Lower lobe of right lung (tissue), 2 donors: ENCODE measurements around the gene HECTD4. TPM values are rescaled to one million over a fixed set of nuclear protein-coding genes. Genes with fewer than 3 reads are reported as not detected.
A peak's percentile ranks its signal among the peaks of the same experiment; 100 is the strongest.

ENCODE experiments used
- ATAC-seq, 2 donors: fragments of 200-7000 bp; cut with Tn5 transposase; one replicate each; pipeline ENCODE4 v1.9.1; 2020 to 2022; ENCODE audit warnings: mild to moderate bottlenecking in 2 of 2, moderate library complexity in 2 of 2
- DNase-seq: peaks from one replicate; pipeline ENCODE4 v3.0.0-alpha.2; 2020
- H3K27ac ChIP-seq: fragments of 200-600 bp; one replicate; pipeline ENCODE4 v1.8.0; 2022
- H3K27me3 ChIP-seq: fragments of 200-600 bp; one replicate; pipeline ENCODE4 v1.8.0; 2022; ENCODE audit warnings: low read depth
- H3K36me3 ChIP-seq: fragments of 200-600 bp; one replicate; pipeline ENCODE4 v1.8.0; 2022; ENCODE audit warnings: mild to moderate bottlenecking
- H3K4me1 ChIP-seq: fragments of 200-600 bp; one replicate; pipeline ENCODE4 v1.8.0; 2022
- H3K4me3 ChIP-seq: fragments of 200-600 bp; one replicate; pipeline ENCODE4 v1.8.0; 2022; ENCODE audit warnings: mild to moderate bottlenecking
- H3K9me3 ChIP-seq: fragments of 200-600 bp; one replicate; pipeline ENCODE4 v1.8.0; 2022
- intact Hi-C: fragments of 100-400 bp; cut with DNase I; formaldehyde crosslinking; loops from one replicate; pipeline ENCODE4 v1.11.0; 2022
- total RNA-seq: library from RNA; stranded (reverse); fragmentation: NEBNext Ultra II Directional; extraction: Animal tissue kit (Norgen Biotek cat#: 25700); gene quantifications from one replicate; pipeline ENCODE4 v1.2.1, GENCODE V29; 2021
- TF ChIP-seq, protein P1 (sequence below): fragments of 200-600 bp; IDR thresholded peaks from one replicate; pipeline ENCODE4 v1.8.0; 2022; ENCODE audit warnings: antibody characterized with exemption, mild to moderate bottlenecking
- donor health status: DM: no; HTN: yes; CAD: no; lungs with severe emphysema.

HECTD4 gene
- total RNA-seq, 1 donor from 2014 or later: 54.8 TPM

DNA sequence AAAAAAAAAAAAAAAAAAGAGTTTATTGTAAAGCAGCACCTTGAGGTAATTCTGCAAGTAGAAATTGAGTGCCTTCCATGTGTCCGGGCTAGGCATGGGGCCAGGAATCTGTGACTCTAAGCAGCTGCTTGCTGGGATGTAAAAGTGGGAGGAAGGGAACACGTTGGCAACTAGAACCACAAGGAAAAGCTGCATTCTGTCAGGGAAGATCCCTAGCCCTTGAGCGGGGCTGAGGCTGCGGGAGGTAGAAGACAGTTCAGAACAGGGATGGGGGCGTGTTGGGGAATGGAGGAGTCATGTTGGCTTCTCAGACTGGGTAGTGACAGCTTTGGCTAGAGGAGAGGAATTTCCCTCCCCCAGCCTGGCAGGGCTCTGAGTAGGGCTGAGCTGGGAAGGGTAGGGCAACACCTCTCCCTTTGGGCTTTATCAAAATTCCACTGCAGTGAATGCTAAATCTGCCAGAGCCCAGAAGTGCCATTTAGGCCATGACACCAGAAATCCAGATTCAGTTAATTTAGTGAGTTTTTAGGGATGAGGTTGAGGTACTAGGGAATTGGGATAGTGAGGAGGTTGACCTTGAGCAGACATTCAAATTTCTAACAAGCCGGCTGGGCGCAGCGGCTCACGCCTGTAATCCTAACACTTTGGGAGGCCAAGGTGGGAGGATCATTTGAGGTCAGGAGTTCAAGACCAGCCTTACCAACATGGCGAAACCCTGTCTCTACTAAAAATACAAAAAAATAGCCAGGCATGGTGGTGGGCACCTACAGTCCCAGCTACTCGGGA is 260.3 kb downstream of the HECTD4 start:
- H3K4me3 ChIP-seq: no peak overlapping the region
- TF ChIP-seq, protein P1, sequence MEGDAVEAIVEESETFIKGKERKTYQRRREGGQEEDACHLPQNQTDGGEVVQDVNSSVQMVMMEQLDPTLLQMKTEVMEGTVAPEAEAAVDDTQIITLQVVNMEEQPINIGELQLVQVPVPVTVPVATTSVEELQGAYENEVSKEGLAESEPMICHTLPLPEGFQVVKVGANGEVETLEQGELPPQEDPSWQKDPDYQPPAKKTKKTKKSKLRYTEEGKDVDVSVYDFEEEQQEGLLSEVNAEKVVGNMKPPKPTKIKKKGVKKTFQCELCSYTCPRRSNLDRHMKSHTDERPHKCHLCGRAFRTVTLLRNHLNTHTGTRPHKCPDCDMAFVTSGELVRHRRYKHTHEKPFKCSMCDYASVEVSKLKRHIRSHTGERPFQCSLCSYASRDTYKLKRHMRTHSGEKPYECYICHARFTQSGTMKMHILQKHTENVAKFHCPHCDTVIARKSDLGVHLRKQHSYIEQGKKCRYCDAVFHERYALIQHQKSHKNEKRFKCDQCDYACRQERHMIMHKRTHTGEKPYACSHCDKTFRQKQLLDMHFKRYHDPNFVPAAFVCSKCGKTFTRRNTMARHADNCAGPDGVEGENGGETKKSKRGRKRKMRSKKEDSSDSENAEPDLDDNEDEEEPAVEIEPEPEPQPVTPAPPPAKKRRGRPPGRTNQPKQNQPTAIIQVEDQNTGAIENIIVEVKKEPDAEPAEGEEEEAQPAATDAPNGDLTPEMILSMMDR: no peak
- ATAC-seq (peak; percentile 11 to 42), DNase-seq (peak; percentile 72)
- H3K27me3 ChIP-seq: no peaks in the 10 kb centered on the region
- peak overlapping the region; percentile 56 for H3K27ac ChIP-seq
- no peaks in the 10 kb centered on the region for H3K9me3 ChIP-seq
- no peaks in the 10 kb centered on the region for H3K36me3 ChIP-seq
- peaks cover 27% of the 10 kb centered on the region for H3K4me1 ChIP-seq
- intact Hi-C loops: no loop called here

DNA sequence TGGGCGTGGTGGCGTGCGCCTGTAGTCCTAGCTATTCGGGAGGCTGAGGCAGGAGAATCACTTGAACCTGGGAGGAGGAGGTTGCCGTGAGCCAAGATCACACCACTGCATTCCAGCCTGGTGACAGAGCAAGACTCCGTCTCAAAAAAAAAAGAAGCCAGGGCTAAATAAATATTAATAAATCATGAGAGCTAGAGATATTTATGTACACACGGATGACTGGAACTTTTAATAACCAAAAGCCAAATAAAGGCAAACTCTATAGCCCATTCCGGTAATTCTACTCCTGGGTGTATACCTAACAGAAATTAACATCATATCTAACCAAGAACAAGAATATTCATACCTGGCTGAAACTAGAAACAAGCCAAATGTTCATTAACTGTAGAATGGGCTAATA is 264.5 kb downstream of the HECTD4 start:
- H3K4me1 ChIP-seq: peaks cover 23% of the 10 kb centered on the region
- H3K27ac ChIP-seq: no peak overlapping the region
- no peaks in the 10 kb centered on the region for H3K9me3 ChIP-seq
- intact Hi-C loops: no loop called here
- H3K4me3 ChIP-seq: no peak overlapping the region
- no peaks in the 10 kb centered on the region for H3K27me3 ChIP-seq
- DNase-seq (no peak), ATAC-seq (peak in 1 of 2 donors; percentile 49)
- H3K36me3 ChIP-seq: no peaks in the 10 kb centered on the region
- TF ChIP-seq, protein P1: no peak

DNA sequence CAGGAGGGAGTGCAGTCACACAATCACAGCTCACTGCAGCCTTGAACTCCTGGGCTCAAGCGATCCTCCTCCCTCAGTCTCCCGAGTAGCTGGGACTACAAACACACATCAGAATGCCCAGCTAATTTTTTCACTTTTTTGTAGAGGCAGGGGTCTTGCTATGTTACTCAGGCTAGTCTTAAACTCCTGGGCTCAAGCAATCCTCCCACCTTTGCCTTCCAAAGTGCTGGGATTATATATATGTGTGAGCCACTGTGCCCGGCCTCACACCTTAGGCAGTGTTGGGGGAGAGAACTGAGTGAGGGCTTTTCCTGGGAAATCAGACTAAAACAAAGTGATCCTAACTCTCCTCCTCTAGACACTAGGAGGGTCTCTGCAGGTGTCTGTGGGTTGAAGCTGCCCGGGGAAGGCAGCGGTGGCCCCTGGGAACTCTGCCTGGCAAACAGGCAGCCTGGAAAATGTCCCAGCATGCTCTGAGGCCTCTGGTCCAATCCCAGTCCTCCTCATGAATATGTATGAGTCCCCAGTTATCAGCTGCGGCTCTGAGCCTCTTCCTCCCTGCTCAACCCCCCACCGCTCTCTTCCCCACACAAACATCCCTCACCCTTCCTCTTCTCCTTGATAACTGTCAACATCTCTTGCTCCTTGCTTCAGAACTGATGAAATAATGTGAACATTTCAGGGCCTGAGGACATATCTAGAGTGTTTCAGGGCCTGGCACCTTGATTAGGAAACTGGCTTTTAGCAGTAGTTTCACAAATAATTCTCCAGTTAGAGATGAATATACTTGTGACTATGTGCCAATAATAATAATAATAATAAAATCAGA is 265.8 kb downstream of the HECTD4 start:
- TF ChIP-seq, protein P1: no peak
- peak overlapping the region; percentile 62 for H3K27ac ChIP-seq
- intact Hi-C loops: no loop called here

DNA sequence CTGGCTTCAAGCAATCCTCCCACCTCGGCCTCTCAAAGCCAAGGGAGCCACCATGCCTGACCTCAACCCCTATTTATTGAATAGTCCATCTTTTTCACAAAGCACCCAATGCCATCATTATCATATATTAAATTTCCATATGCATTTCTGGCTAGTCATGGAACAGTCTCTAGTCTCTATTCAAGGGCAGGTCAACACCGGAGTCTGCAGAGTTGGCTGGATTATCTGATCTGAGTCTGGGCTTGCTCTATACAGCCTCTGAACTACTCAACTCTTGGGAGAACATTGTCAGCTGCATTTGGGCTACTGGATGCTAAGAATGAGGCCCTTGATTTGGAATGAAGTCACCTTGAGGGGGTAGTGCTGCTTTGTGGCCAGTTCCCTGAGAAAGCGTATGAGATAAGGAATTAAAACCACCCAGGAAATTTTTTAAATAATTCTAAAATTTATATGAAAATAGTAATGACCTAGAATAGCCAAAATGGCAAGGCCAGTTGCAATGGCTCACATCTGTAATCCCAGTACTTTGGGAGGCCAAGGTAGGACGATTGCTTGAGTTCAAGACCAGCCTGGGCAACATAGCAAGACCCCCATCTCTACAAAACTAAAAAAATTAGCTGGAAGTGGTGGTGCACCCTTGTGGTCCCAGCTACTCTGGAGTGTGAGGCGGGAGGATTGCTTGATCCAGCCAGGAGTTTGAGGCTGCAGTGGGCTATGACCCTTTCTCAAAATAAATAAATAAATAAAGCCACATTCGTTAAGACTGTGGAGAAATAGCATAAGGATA is 266.8 kb downstream of the HECTD4 start:
- H3K9me3 ChIP-seq: no peaks in the 10 kb centered on the region
- DNase-seq (no peak), ATAC-seq (no peak)
- no peak overlapping the region for H3K27ac ChIP-seq
- no peak overlapping the region for H3K4me3 ChIP-seq
- H3K27me3 ChIP-seq: no peaks in the 10 kb centered on the region
- no peaks in the 10 kb centered on the region for H3K36me3 ChIP-seq
- intact Hi-C loops: no loop called here
- TF ChIP-seq, protein P1: no peak
- peaks cover 19% of the 10 kb centered on the region for H3K4me1 ChIP-seq

More for the DNA sequence above, 265.8 kb downstream of the HECTD4 start:
- DNase-seq (peak; percentile 62), ATAC-seq (peak; percentile 86 to 88)
- Histone ChIP-seq H3K4me3 (peak overlapping the region; percentile 1), H3K4me1 (peaks cover 19% of the 10 kb centered on the region), H3K9me3 (no peaks in the 10 kb centered on the region), H3K27me3 (no peaks in the 10 kb centered on the region), H3K36me3 (no peaks in the 10 kb centered on the region)

DNA sequence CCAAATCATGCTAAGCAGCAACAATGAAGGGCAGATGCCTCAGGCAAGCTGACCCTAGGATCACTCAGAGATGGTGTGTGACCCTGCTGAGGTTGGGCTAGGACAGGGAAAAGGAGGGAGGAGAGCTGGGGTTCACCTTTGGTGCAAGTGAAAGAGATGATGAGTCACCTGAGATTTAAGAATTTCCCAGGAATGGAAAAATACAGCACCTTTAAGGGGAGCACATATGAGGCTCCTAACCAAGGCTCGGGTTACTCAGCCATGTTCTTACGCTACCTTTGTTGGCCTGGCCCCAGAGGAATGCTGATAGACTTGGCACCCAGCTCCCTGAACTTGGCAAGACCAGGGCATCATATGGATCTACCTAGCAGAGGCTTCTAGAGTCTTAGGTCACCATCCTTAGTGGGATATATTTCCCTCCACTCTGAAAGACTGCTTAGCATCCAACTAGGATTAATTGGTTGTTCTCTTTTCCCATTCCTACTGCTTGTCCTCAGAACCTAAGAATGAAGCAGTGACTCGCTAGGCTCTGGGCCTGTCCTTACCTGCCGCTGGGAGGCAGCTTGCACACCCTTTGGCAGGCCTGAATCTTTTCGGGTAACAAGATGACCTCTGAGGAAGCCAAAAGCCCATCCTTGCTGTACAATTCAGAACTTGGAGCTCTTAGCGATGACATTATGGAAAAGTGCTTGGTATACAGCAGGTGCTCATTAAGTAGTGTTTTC is 269.7 kb downstream of the HECTD4 start:
- Histone ChIP-seq H3K27ac (no peak overlapping the region), H3K27me3 (no peaks in the 10 kb centered on the region), H3K4me3 (no peak overlapping the region), H3K4me1 (peaks cover 31% of the 10 kb centered on the region), H3K9me3 (no peaks in the 10 kb centered on the region), H3K36me3 (no peaks in the 10 kb centered on the region)
- ATAC-seq (peak; percentile 23 to 38), DNase-seq (no peak)
- intact Hi-C loops: no loop called here
- TF ChIP-seq, protein P1: no peak
